GM18508 (cell line): ENCODE results near the gene ACO1.

Experiments used
- ATAC-seq: cut with Tn5 transposase; IDR thresholded peaks from one replicate; pipeline ENCODE4 v1.9.1; 2021; ENCODE audit warnings: moderate number of reproducible peaks; ENCODE audit not compliant: insufficient read depth, unreplicated experiment

The ACO1 gene

GRCh38 chr9:32483343-32483742, 98.9 kb downstream of the ACO1 start:
- ATAC-seq: no peak

- no peak for ATAC-seq
Measured at GRCh38 chr9:32486839-32487562, 102.6 kb downstream of the ACO1 start.

- ATAC-seq: no peak
Measured at GRCh38 chr9:32487981-32488380, 103.5 kb downstream of the ACO1 start.

GRCh38 chr9:32490601-32491000, 106.2 kb downstream of the ACO1 start:
- ATAC-seq: no peak

- no peak for ATAC-seq
Measured at GRCh38 chr9:32497921-32498320, 113.5 kb downstream of the ACO1 start.

- no peak for ATAC-seq
Measured at GRCh38 chr9:32500768-32501167, 116.3 kb downstream of the ACO1 start.

- ATAC-seq: no peak
Measured at GRCh38 chr9:32501868-32502267, 117.4 kb downstream of the ACO1 start.

GRCh38 chr9:32502464-32502863, 118.0 kb downstream of the ACO1 start:
- ATAC-seq: no peak

- no peak for ATAC-seq
Measured at GRCh38 chr9:32503008-32503407, 118.6 kb downstream of the ACO1 start.
